GM20431 (cell line): Measurements from ENCODE around the gene LHCGR.

ENCODE experiments used
- in situ Hi-C: fragments of 300-500 bp; cut with MseI, MboI; formaldehyde crosslinking; loops from one replicate; pipeline ENCODE4 v1.15.0; 2020; ENCODE audit warnings: low sequenced_read_pairs; ENCODE audit not compliant: unreplicated experiment

The LHCGR gene

GRCh38 chr2:48755473-48755872, at the start of gene LHCGR:
Gene LHCGR (minus strand): TSS chr2:48755724. CDS start chr2:48755671, 53 bp downstream.
- in situ Hi-C loops: no loop called here

GRCh38 chr2:48799601-48800000, 44.1 kb upstream of the LHCGR start:
- in situ Hi-C loops: no loop called here

GRCh38 chr2:48795065-48795464, 39.5 kb upstream of the LHCGR start:
- in situ Hi-C loops: no loop called here

GRCh38 chr2:48793671-48794070, 38.1 kb upstream of the LHCGR start:
- in situ Hi-C loops: no loop called here

- in situ Hi-C loops: no loop called here
Measured at GRCh38 chr2:48792030-48792429, 36.5 kb upstream of the LHCGR start.

GRCh38 chr2:48790407-48791170, 35.1 kb upstream of the LHCGR start:
- in situ Hi-C loops: no loop called here

GRCh38 chr2:48787580-48787979, 32.1 kb upstream of the LHCGR start:
- in situ Hi-C loops: no loop called here

- in situ Hi-C loops: no loop called here
Measured at GRCh38 chr2:48781366-48781765, 25.8 kb upstream of the LHCGR start.

GRCh38 chr2:48779019-48779716, 23.6 kb upstream of the LHCGR start:
- in situ Hi-C loops: no loop called here

GRCh38 chr2:48774251-48774650, 18.7 kb upstream of the LHCGR start:
- in situ Hi-C loops: no loop called here

- in situ Hi-C loops: no loop called here
Measured at GRCh38 chr2:48771241-48772014, 15.9 kb upstream of the LHCGR start.

GRCh38 chr2:48770181-48770580, 14.7 kb upstream of the LHCGR start:
- in situ Hi-C loops: no loop called here

GRCh38 chr2:48768669-48769068, 13.1 kb upstream of the LHCGR start:
- in situ Hi-C loops: no loop called here

- in situ Hi-C loops: no loop called here
Measured at GRCh38 chr2:48767330-48767729, 11.8 kb upstream of the LHCGR start.

- in situ Hi-C loops: no loop called here
Measured at GRCh38 chr2:48760826-48761225, 5.3 kb upstream of the LHCGR start.

- in situ Hi-C loops: no loop called here
Measured at GRCh38 chr2:48759682-48760081, 4.2 kb upstream of the LHCGR start.

GRCh38 chr2:48756289-48756688, 765 bp upstream of the LHCGR start:
- in situ Hi-C loops: no loop called here

- in situ Hi-C loops: no loop called here
Measured at GRCh38 chr2:48754874-48755273, 650 bp downstream of the LHCGR start.

GRCh38 chr2:48753228-48753627, 2.3 kb downstream of the LHCGR start:
- in situ Hi-C loops: no loop called here

GRCh38 chr2:48750128-48750739, 5.3 kb downstream of the LHCGR start:
- in situ Hi-C loops: no loop called here
